ENCODE data around the gene MFGE8.

- TF ChIP-seq POLR2A (IDR thresholded peaks at IDR 0.05; ENCODE audit: low read length), result no peak
- TF ChIP-seq, protein P1, sequence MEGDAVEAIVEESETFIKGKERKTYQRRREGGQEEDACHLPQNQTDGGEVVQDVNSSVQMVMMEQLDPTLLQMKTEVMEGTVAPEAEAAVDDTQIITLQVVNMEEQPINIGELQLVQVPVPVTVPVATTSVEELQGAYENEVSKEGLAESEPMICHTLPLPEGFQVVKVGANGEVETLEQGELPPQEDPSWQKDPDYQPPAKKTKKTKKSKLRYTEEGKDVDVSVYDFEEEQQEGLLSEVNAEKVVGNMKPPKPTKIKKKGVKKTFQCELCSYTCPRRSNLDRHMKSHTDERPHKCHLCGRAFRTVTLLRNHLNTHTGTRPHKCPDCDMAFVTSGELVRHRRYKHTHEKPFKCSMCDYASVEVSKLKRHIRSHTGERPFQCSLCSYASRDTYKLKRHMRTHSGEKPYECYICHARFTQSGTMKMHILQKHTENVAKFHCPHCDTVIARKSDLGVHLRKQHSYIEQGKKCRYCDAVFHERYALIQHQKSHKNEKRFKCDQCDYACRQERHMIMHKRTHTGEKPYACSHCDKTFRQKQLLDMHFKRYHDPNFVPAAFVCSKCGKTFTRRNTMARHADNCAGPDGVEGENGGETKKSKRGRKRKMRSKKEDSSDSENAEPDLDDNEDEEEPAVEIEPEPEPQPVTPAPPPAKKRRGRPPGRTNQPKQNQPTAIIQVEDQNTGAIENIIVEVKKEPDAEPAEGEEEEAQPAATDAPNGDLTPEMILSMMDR (IDR thresholded peaks at IDR 0.05), result no peak
Measured at GRCh38 chr15:88859550-88859949, 53.6 kb downstream of the MFGE8 start.

All from A549 (cell line).